B cell (primary cell): ENCODE results near the gene TCFL5. TPM values are rescaled to one million over a fixed set of nuclear protein-coding genes. Genes with fewer than 3 reads are reported as not detected.

Source experiments
- ATAC-seq: fragments of 200-7000 bp; cut with Tn5 transposase; one replicate; pipeline ENCODE4 v1.10.0; 2021; ENCODE audit warnings: low read depth, mild to moderate bottlenecking, moderate number of reproducible peaks, moderate library complexity
- CTCF ChIA-PET: fragments of 350-600 bp; sonication (Branson Sonifier 250); formaldehyde crosslinking; loops from one replicate; lab custom pipeline; 2021; ENCODE audit warnings: antibody characterized with exemption, inconsistent platforms; lab: Charles Lee
- POLR2A ChIA-PET: fragments of 350-600 bp; sonication (Branson Sonifier 250); formaldehyde crosslinking; loops from one replicate; lab custom pipeline; 2021; ENCODE audit warnings: antibody characterized with exemption; lab: Charles Lee
- DNase-seq: peaks from one replicate; pipeline ENCODE4 v3.0.0; 2013
- H2AFZ ChIP-seq: 2 replicates; pipeline ENCODE4 v1.6.1; 2012; ENCODE audit warnings: mild to moderate bottlenecking, low read depth, low read length; ENCODE audit not compliant: insufficient read depth, poor library complexity, severe bottlenecking
- H3K27ac ChIP-seq, 2 donors: 1 replicate in 1 of 2; 2 replicates in 1 of 2; pipeline ENCODE4 v1.5.1; 2012 to 2013; ENCODE audit warnings: low read length in 2 of 2, mild to moderate bottlenecking in 2 of 2, moderate library complexity in 1 of 2
- H3K27me3 ChIP-seq, 4 experiments: fragments of 200-600 bp in 1 of 4; sonication (generic) in 1 of 4; replicated peaks in 1 of 4; 1 replicate in 2 of 4; 2 replicates in 2 of 4; pipeline versions ENCODE4 v1.6.1 to v1.7.0; 2013 to 2016; ENCODE audit warnings: low read length in 3 of 4, mild to moderate bottlenecking in 2 of 4, mixed read lengths in 1 of 4, moderate library complexity in 1 of 4; ENCODE audit not compliant: insufficient read depth in 4 of 4, control insufficient read depth in 3 of 4; ENCODE audit errors: control extremely low read depth in 1 of 4
- H3K36me3 ChIP-seq, 2 experiments: replicated peaks in 1 of 2; 1 replicate in 1 of 2; 2 replicates in 1 of 2; pipeline versions ENCODE4 v1.6.1 to v1.7.1; 2013; ENCODE audit warnings: low read length in 1 of 2; ENCODE audit not compliant: insufficient read depth in 2 of 2, control insufficient read depth in 1 of 2; ENCODE audit errors: control extremely low read depth in 1 of 2, extremely low read depth in 1 of 2
- H3K4me1 ChIP-seq, 2 donors: fragments of 200-600 bp in 1 of 2; sonication (generic) in 1 of 2; 1 replicate in 1 of 2; 2 replicates in 1 of 2; pipeline versions ENCODE4 v1.5.1 to v1.6.1; 2013 to 2017; ENCODE audit warnings: low read length in 2 of 2; ENCODE audit not compliant: control insufficient read depth in 2 of 2, insufficient read depth in 2 of 2
- H3K4me2 ChIP-seq: replicated peaks from 2 replicates; pipeline ENCODE3; 2012; ENCODE audit warnings: mild to moderate bottlenecking, low read depth, low read length; ENCODE audit not compliant: poor library complexity, severe bottlenecking
- H3K4me3 ChIP-seq, 5 experiments: fragments of 200-600 bp in 1 of 5; sonication (generic) in 1 of 5; 1 replicate in 3 of 5; 2 replicates in 2 of 5; pipeline versions ENCODE4 v1.5.1 to v1.7.0; 2011 to 2016; ENCODE audit warnings: low read length in 4 of 5, mild to moderate bottlenecking in 4 of 5, low read depth in 2 of 5, control low read depth in 1 of 5, moderate library complexity in 1 of 5; ENCODE audit not compliant: insufficient read depth in 1 of 5; ENCODE audit errors: control extremely low read depth in 1 of 5, extremely low read depth in 1 of 5
- H3K79me2 ChIP-seq: fragments of 200-600 bp; sonication (generic); one replicate; pipeline ENCODE4 v1.6.0; 2016; ENCODE audit warnings: low read length; ENCODE audit not compliant: control insufficient read depth, insufficient read depth
- H3K9ac ChIP-seq: fragments of 200-600 bp; sonication (generic); 2 replicates; pipeline ENCODE4 v1.6.1; 2017; ENCODE audit warnings: mild to moderate bottlenecking, low read length, moderate library complexity
- H3K9me3 ChIP-seq, 3 donors: one replicate each; pipeline versions ENCODE4 v1.6.1 to v1.7.1; 2013; ENCODE audit warnings: low read length in 2 of 3; ENCODE audit not compliant: control insufficient read depth in 2 of 3, insufficient read depth in 1 of 3; ENCODE audit errors: control extremely low read depth in 1 of 3
- H4K20me1 ChIP-seq: 2 replicates; pipeline ENCODE4 v1.6.0; 2012; ENCODE audit warnings: mild to moderate bottlenecking, low read length; ENCODE audit not compliant: insufficient read depth, control insufficient read depth, poor library complexity, severe bottlenecking
- H3K27ac Mint-ChIP-seq: one replicate; pipeline ENCODE4 v1.8.0; 2021; ENCODE audit warnings: mixed read lengths
- H3K27me3 Mint-ChIP-seq: one replicate; pipeline ENCODE4 v1.8.0; 2021; ENCODE audit warnings: mixed read lengths
- H3K4me1 Mint-ChIP-seq: one replicate; pipeline ENCODE4 v1.8.0; 2021; ENCODE audit warnings: mixed read lengths
- H3K4me3 Mint-ChIP-seq: one replicate; pipeline ENCODE4 v1.8.0; 2021; ENCODE audit warnings: mixed read lengths
- H3K9me3 Mint-ChIP-seq: one replicate; pipeline ENCODE4 v1.8.0; 2022; ENCODE audit warnings: mixed read lengths; ENCODE audit not compliant: insufficient read depth
- CTCF ChIP-seq: fragments of 200-600 bp; IDR thresholded peaks from one replicate; pipeline ENCODE4 v1.8.0; 2022; ENCODE audit warnings: antibody characterized with exemption, mild to moderate bottlenecking
- EZH2 ChIP-seq: IDR thresholded peaks from 2 replicates; pipeline ENCODE4 v1.6.1; 2012; ENCODE audit warnings: borderline replicate concordance, low read depth, mild to moderate bottlenecking, moderate library complexity, low read length; ENCODE audit not compliant: insufficient read depth, poor library complexity, severe bottlenecking
- WGBS: methylation state at CpG from one replicate; pipeline ENCODE4 v1.1.5; 2013; ENCODE audit warnings: missing lambda C conversion rate; ENCODE audit not compliant: insufficient coverage; 5-methylcytosine and 5-hydroxymethylcytosine counted together
- intact Hi-C: fragments of 100-400 bp; cut with micrococcal nuclease; formaldehyde crosslinking; loops from one replicate; pipeline ENCODE4 v1.10.0; 2022
- polyA plus RNA-seq: library from polyadenylated mRNA; depleted of rRNA; stranded (reverse); fragments of >200 nt; gene quantifications from 2 replicates; pipeline ENCODE4 v1.2.3, GENCODE V29; 2012
- total RNA-seq, 2 donors: library from RNA; stranded (reverse); fragments of 120-200 nt in 1 of 2; gene quantifications; 1 replicate in 1 of 2; 2 replicates in 1 of 2; pipeline versions ENCODE4 v1.2.3 to v1.2.4, GENCODE V29; 2013 to 2022

The TCFL5 gene
- total and polyA plus RNA-seq, 2 donors (not counting 1 experiment from before 2014, with no cell fraction given), result 2.0 to 16.2 TPM

- H3K79me2 ChIP-seq, result no peaks in the 10 kb centered on the region
- no peak for TF ChIP-seq EZH2
- TF ChIP-seq CTCF, result no peak
- no peak overlapping the region for H3K4me3 ChIP-seq
- ATAC-seq (no peak), DNase-seq (no peak)
- Mint-ChIP-seq H3K4me3 (no peak overlapping the region), H3K27me3 (peaks cover 7% of the 10 kb centered on the region), H3K4me1 (peaks cover 9% of the 10 kb centered on the region), H3K9me3 (no peaks in the 10 kb centered on the region), H3K27ac (no peak overlapping the region)
- H3K9me3 ChIP-seq, result no peaks in the 10 kb centered on the region
- H3K27ac ChIP-seq, result no peak overlapping the region
- peaks cover 0 to 5% of the 10 kb centered on the region in 2 donors for H3K4me1 ChIP-seq
- whole genome bisulfite sequencing, result 90% methylated on average over 6 of the region's 6 CpGs
- intact Hi-C loops, result no loop called here
- H3K36me3 ChIP-seq, result no peaks in the 10 kb centered on the region
- H4K20me1 ChIP-seq, result no peaks in the 10 kb centered on the region
- H2AFZ ChIP-seq, result no peak overlapping the region
- H3K9ac ChIP-seq, result no peak overlapping the region
- ChIA-PET POLR2A (no interaction called here), CTCF (interaction anchor here (1.2 to 1.5 kb wide), 3 partner anchors 11 to 136 kb away, joined by 3 to 6 read pairs (median 3); partner anchors contain the start of gene TCFL5)
- peaks cover 0 to 8% (median 1%) of the 10 kb centered on the region in 4 experiments for H3K27me3 ChIP-seq
- H3K4me2 ChIP-seq, result no peak overlapping the region
Observed at GRCh38 chr20:62872862-62873261, 11.2 kb upstream of the TCFL5 start.

GRCh38 chr20:62872184-62872847, 10.7 kb upstream of the TCFL5 start:
- CTCF ChIA-PET, result interaction anchor here (1.2 to 1.5 kb wide), 3 partner anchors 11 to 137 kb away, joined by 3 to 6 read pairs (median 3); partner anchors contain the start of gene TCFL5
- Histone ChIP-seq H3K4me2 (no peak overlapping the region), H3K79me2 (no peaks in the 10 kb centered on the region), H3K4me3 (no peak overlapping the region), H3K9me3 (no peaks in the 10 kb centered on the region), H3K4me1 (peaks cover 0 to 5% of the 10 kb centered on the region in 2 donors), H3K36me3 (no peaks in the 10 kb centered on the region), H3K9ac (no peak overlapping the region), H4K20me1 (no peaks in the 10 kb centered on the region), H2AFZ (no peak overlapping the region), H3K27me3 (peaks cover 0 to 8% (median 1%) of the 10 kb centered on the region in 4 experiments), H3K27ac (no peak overlapping the region)
- no peak for ATAC-seq
- TF ChIP-seq CTCF, result no peak
- no peak for TF ChIP-seq EZH2
- intact Hi-C loops, result no loop called here
- no peaks in the 10 kb centered on the region for H3K9me3 Mint-ChIP-seq
- DNase-seq, result no peak
- POLR2A ChIA-PET, result no interaction called here
- H3K4me1 Mint-ChIP-seq, result peaks cover 9% of the 10 kb centered on the region
- H3K27ac Mint-ChIP-seq, result no peak overlapping the region
- H3K4me3 Mint-ChIP-seq, result no peak overlapping the region
- H3K27me3 Mint-ChIP-seq, result peaks cover 7% of the 10 kb centered on the region
- 93% methylated on average over 12 of the region's 18 CpGs for WGBS
